VCaP (cell line): ENCODE measurements around the gene SLC25A2.

Experiments
- H3K27ac ChIP-seq: fragments of 450-650 bp; 2 replicates; pipeline ENCODE4 v1.5.1; 2017
- CTCF ChIP-seq: fragments of 450-650 bp; conservative IDR thresholded peaks from 2 replicates; pipeline ENCODE4 v1.5.1; 2017; ENCODE audit warnings: mild to moderate bottlenecking, moderate library complexity

The SLC25A2 gene

DNA sequence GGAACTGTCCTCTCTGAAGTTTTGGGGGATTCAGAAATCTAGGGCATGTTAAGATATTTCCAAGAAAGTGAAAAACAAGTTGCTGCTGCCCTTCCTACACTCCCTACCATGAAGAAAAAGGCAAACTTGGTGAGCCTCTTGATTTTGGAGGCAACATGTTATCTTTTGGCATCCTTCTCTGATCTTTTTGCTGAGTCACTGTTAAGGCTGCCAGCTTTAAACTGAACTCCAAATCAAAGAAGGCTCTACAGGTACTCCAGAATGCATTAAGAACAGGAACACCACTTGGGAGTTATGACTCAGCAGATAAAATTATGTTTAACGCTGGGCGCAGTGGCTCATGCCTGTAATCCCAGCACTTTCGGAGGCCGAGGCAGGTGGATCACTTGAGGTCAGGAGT lies 34.7 kb downstream of the SLC25A2 start:
- no peak overlapping the region for H3K27ac ChIP-seq
- no peak for TF ChIP-seq CTCF

DNA sequence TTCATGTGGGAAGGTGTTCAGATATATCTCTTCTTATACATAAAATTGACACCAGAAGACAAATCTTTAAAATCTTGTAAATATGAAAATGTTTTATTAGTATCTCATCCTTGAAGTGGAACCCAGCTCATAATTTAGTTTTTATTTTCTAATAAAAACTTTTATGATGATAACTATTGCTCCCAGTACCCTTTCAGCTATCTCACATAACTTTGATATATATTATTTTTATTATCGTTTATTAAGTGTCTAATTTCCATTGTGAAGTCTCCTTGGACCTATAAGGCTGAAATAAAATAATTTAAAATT lies 42.7 kb downstream of the SLC25A2 start:
- H3K27ac ChIP-seq, result no peak overlapping the region
- no peak for TF ChIP-seq CTCF

GRCh38 chr5:141260458-141261237 lies 43.2 kb downstream of the SLC25A2 start:
- no peak for TF ChIP-seq CTCF
- H3K27ac ChIP-seq, result no peak overlapping the region

DNA sequence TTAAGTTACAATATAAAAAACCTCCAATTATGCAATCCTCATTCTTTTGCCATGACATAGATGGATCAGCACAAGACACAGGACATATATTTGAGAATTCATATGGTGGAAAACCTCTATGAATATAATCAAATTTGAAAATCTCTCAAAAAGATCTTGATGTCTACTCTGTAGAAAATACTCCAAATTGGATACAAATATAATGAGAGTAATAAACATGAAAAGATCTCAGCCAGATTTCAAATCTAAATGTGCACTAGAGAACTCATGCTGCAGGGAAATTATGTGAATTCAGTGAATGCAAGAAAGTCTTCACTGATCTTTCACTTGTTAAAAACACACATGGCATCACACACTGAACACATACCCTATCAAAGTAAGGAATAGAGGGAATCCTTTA lies 44.9 kb downstream of the SLC25A2 start:
- no peak overlapping the region for H3K27ac ChIP-seq
- TF ChIP-seq CTCF, result no peak

DNA sequence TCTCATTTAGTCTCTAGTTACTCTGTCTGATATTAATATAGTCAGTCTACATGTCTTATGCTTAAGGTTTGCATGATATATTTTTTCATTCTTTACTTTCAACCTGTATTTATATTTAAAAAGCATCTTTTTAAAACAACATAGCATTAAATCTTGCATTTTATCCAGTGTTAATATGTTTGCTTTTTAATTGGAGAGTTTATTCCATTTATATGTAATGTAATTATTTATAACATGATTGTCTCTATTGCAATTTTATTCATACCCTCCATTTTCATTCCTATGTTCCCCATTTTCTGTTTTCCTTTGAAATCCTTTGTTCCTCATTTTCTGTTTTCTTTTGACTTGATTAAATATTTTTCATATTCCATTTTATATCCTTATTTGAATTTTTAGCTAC lies 45.4 kb downstream of the SLC25A2 start:
- H3K27ac ChIP-seq, result no peak overlapping the region
- TF ChIP-seq CTCF, result no peak
